ENCODE results near the gene KCNG1.

GRCh38 chr20:50959543-50960126, 63.3 kb downstream of the KCNG1 start:
- TF ChIP-seq CTCF (IDR thresholded peaks at IDR 0.05) (no peak), POLR2A (IDR thresholded peaks at IDR 0.05) (no peak)

Data from esophagus squamous epithelium (tissue), 4 donors.